ENCODE measurements around the gene ZNF740. TPM values are rescaled to one million over a fixed set of nuclear protein-coding genes. Genes with fewer than 3 reads are reported as not detected.

The ZNF740 gene
- total and polyA plus RNA-seq, 10 of the 15 experiments (the other 5 are each of a cell fraction or from before 2014, with no cell fraction given): 1.4 to 33.6 (median 11.3) TPM

GRCh38 chr12:53212931-53213330, 32.4 kb downstream of the ZNF740 start (continued):
- TF ChIP-seq ZBTB11 (CRISPR knock-in tag; IDR thresholded peaks at IDR 0.05) (no peak), CUX1 (IDR thresholded peaks at IDR 0.05; ENCODE audit: insufficient replicate concordance, low read depth, low read length) (no peak), EED (IDR thresholded peaks at IDR 0.05; ENCODE audit: low read depth) (no peak), PAX5 (IDR thresholded peaks at IDR 0.05; ENCODE audit: borderline replicate concordance, low read depth, low read length) (no peak)

Data from GM12878 (cell line).